Measurements from ENCODE around the gene DIP2A. TPM values are rescaled to one million over a fixed set of nuclear protein-coding genes. Genes with fewer than 3 reads are reported as not detected.

Gene DIP2A
- polyA plus RNA-seq, 1 donor from 2014 or later: 45.0 TPM

DNA sequence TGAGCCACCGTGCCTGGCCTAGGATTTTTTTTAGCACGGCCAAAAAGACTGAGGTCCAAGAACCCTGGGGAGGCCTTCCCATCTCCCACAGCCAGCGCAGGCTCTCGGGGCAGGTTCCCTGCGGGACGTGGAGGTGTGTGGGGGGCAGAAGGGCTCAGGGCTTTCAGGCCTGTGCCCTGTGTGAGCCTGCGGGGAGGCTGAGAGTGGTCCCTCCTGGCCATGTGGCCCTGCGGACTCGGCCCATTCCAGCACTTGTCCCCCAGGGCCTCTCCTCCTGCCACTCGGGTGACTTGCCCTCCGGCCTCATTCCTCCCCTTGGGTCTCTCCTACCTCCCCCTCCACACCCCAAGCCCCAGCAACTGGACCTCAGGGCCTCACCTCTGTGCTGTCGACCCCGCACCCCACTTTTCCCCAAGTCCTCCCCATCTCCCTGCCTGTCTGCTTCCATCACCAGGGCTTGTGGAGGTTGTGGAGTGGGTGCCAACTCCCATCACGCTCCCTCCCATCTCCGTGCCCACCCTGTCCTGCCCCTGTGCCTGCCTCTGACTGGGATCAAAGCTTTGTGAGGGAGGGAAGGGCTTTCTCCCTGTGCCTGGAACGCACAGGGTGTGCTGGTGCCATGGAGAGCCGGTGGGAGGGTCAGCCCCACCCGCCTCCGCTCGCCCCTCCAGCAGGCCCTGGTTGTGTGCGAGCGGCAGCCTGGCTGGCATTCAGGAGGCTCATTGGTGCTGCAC is 32.2 kb upstream of the DIP2A start:
- no peaks in the 10 kb centered on the region for H3F3A ChIP-seq (ENCODE audit: insufficient read depth, low read length, poor library complexity, severe bottlenecking)
- no peak overlapping the region for H3K9ac ChIP-seq (ENCODE audit: low read length)
- H4K20me1 ChIP-seq (ENCODE audit: insufficient read depth): no peaks in the 10 kb centered on the region
- no peaks in the 10 kb centered on the region for H3K36me3 ChIP-seq (ENCODE audit: insufficient read depth, low read length)
- H3K79me2 ChIP-seq (replicated peaks; ENCODE audit: insufficient read depth, low read length): no peaks in the 10 kb centered on the region
- no peak overlapping the region for H3K27ac ChIP-seq (ENCODE audit: low read length)
- H3K27me3 ChIP-seq (ENCODE audit: insufficient read depth, low read depth, low read length): no peaks in the 10 kb centered on the region
- H3K9me2 ChIP-seq (ENCODE audit: insufficient read depth, low read length): no peaks in the 10 kb centered on the region
- no peak overlapping the region for H2AFZ ChIP-seq (ENCODE audit: low read depth, low read length)
- no peak overlapping the region for H3K4me2 ChIP-seq (ENCODE audit: low read length)
- no peaks in the 10 kb centered on the region for H3K9me3 ChIP-seq (ENCODE audit: low read length)
- TF ChIP-seq RAD21 (conservative IDR thresholded peaks at IDR 0.05) (no peak), MXI1 (conservative IDR thresholded peaks at IDR 0.05; ENCODE audit: poor library complexity, severe bottlenecking) (no peak), TAF1 (IDR thresholded peaks at IDR 0.05; ENCODE audit: low read depth) (no peak), SMC3 (conservative IDR thresholded peaks at IDR 0.05; ENCODE audit: poor library complexity) (no peak), EZH2 (IDR thresholded peaks at IDR 0.05; ENCODE audit: borderline replicate concordance, insufficient read depth, low read length, poor library complexity, severe bottlenecking) (no peak), POLR2AphosphoS5 (IDR thresholded peaks at IDR 0.05) (no peak), EP300 (conservative IDR thresholded peaks at IDR 0.05; ENCODE audit: poor library complexity, severe bottlenecking) (no peak)
- TF ChIP-seq, protein P1, sequence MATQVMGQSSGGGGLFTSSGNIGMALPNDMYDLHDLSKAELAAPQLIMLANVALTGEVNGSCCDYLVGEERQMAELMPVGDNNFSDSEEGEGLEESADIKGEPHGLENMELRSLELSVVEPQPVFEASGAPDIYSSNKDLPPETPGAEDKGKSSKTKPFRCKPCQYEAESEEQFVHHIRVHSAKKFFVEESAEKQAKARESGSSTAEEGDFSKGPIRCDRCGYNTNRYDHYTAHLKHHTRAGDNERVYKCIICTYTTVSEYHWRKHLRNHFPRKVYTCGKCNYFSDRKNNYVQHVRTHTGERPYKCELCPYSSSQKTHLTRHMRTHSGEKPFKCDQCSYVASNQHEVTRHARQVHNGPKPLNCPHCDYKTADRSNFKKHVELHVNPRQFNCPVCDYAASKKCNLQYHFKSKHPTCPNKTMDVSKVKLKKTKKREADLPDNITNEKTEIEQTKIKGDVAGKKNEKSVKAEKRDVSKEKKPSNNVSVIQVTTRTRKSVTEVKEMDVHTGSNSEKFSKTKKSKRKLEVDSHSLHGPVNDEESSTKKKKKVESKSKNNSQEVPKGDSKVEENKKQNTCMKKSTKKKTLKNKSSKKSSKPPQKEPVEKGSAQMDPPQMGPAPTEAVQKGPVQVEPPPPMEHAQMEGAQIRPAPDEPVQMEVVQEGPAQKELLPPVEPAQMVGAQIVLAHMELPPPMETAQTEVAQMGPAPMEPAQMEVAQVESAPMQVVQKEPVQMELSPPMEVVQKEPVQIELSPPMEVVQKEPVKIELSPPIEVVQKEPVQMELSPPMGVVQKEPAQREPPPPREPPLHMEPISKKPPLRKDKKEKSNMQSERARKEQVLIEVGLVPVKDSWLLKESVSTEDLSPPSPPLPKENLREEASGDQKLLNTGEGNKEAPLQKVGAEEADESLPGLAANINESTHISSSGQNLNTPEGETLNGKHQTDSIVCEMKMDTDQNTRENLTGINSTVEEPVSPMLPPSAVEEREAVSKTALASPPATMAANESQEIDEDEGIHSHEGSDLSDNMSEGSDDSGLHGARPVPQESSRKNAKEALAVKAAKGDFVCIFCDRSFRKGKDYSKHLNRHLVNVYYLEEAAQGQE (IDR thresholded peaks at IDR 0.05; ENCODE audit: borderline replicate concordance): no peak
- TF ChIP-seq, protein P2, sequence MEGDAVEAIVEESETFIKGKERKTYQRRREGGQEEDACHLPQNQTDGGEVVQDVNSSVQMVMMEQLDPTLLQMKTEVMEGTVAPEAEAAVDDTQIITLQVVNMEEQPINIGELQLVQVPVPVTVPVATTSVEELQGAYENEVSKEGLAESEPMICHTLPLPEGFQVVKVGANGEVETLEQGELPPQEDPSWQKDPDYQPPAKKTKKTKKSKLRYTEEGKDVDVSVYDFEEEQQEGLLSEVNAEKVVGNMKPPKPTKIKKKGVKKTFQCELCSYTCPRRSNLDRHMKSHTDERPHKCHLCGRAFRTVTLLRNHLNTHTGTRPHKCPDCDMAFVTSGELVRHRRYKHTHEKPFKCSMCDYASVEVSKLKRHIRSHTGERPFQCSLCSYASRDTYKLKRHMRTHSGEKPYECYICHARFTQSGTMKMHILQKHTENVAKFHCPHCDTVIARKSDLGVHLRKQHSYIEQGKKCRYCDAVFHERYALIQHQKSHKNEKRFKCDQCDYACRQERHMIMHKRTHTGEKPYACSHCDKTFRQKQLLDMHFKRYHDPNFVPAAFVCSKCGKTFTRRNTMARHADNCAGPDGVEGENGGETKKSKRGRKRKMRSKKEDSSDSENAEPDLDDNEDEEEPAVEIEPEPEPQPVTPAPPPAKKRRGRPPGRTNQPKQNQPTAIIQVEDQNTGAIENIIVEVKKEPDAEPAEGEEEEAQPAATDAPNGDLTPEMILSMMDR (IDR thresholded peaks at IDR 0.05; ENCODE audit: poor library complexity, severe bottlenecking): no peak
- H3K4me3 ChIP-seq (ENCODE audit: low read length): no peak overlapping the region

DNA sequence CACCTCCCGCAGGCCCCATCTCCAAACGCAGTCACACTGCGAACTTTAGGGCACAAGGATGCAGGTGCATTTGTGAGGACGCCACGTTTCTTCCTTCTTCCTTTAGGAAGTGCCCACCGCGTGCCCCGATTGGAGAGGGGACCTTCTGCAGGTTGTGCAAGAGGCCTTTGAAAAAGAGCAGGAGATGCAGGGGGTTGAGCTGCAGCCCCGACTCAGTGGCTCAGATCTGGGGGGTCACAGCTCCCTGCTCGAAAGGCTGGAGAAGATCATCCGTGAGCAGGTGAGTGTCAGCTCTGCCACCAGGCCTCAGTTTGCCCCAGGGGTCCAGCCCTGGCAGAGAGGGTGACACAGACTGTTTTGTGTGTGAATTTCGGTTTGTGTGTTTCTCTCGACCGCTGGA is 31.2 kb upstream of the DIP2A start:
- H3K36me3 ChIP-seq (ENCODE audit: insufficient read depth, low read length): no peaks in the 10 kb centered on the region
- H4K20me1 ChIP-seq (ENCODE audit: insufficient read depth): no peaks in the 10 kb centered on the region
- no peak overlapping the region for H3K9ac ChIP-seq (ENCODE audit: low read length)
- no peaks in the 10 kb centered on the region for H3K9me3 ChIP-seq (ENCODE audit: low read length)
- no peak overlapping the region for H3K4me2 ChIP-seq (ENCODE audit: low read length)
- TF ChIP-seq EZH2 (IDR thresholded peaks at IDR 0.05; ENCODE audit: borderline replicate concordance, insufficient read depth, low read length, poor library complexity, severe bottlenecking) (no peak), RAD21 (conservative IDR thresholded peaks at IDR 0.05) (no peak)
- TF ChIP-seq, protein P2 (IDR thresholded peaks at IDR 0.05; ENCODE audit: poor library complexity, severe bottlenecking): no peak
- no peaks in the 10 kb centered on the region for H3F3A ChIP-seq (ENCODE audit: insufficient read depth, low read length, poor library complexity, severe bottlenecking)
- no peak overlapping the region for H3K27ac ChIP-seq (ENCODE audit: low read length)
- no peaks in the 10 kb centered on the region for H3K27me3 ChIP-seq (ENCODE audit: insufficient read depth, low read depth, low read length)
- no peak overlapping the region for H2AFZ ChIP-seq (ENCODE audit: low read depth, low read length)
- no peaks in the 10 kb centered on the region for H3K9me2 ChIP-seq (ENCODE audit: insufficient read depth, low read length)
- H3K4me3 ChIP-seq (ENCODE audit: low read length): no peak overlapping the region
- H3K79me2 ChIP-seq (replicated peaks; ENCODE audit: insufficient read depth, low read length): no peaks in the 10 kb centered on the region
